ENCODE results near the gene USP15.
"Not testable (repeated sequence)": the region's sequence is repeated elsewhere in the genome, so short reads cannot be mapped to it uniquely, and the experiment has no call there.

GRCh38 chr12:62463252-62463651 is 203.0 kb downstream of the USP15 start:
- not testable (repeated sequence) for TF ChIP-seq CTCF, POLR2A, EP300 (IDR thresholded peaks at IDR 0.05)

Data from tibial nerve (tissue), 4 donors.